CD4-positive, alpha-beta T cell treated with Interleukin-6 for 4 hours (primary cell): Measurements from ENCODE around the gene EXD3.
"Not testable (repeated sequence)": the region's sequence is repeated elsewhere in the genome, so short reads cannot be mapped to it uniquely, and the experiment has no call there.

Experiments
- DNase-seq: peaks from one replicate; pipeline ENCODE4 v3.0.0-alpha.2; 2020; ENCODE audit warnings: mixed read lengths

Gene EXD3

DNA sequence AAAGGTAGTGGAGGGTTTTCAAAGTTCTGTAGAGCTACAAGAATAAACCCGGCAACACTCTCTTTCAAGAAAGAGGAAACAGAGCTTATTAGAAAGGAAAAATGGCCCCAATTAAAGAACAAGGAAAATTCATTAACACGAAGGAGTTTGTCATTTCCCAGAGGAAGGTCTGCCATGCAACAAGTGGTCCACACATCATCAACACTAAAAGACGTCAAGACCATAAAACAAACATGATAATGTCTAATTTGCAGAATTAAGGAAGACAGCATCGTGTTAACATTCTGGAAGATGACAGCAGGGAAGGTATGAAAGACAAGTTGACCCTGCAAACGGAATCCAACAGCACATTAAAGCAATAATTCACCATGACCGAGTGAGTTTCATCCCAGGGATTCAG is 92.3 kb downstream of the EXD3 start:
- no peak for DNase-seq

DNA sequence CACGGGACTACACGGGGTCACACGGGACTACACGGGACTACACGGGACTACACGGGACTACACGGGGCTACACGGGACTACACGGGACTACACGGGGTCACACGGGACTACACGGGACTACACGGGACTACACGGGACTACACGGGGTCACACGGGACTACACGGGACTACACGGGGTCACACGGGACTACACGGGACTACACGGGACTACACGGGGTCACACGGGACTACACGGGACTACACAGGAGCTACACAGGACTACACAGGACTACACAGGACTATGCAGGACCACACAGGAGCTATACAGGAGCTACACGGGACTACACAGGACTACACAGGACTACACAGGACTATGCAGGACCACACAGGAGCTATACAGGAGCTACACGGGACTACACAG is 93.4 kb downstream of the EXD3 start:
- DNase-seq, result not testable (repeated sequence)

DNA sequence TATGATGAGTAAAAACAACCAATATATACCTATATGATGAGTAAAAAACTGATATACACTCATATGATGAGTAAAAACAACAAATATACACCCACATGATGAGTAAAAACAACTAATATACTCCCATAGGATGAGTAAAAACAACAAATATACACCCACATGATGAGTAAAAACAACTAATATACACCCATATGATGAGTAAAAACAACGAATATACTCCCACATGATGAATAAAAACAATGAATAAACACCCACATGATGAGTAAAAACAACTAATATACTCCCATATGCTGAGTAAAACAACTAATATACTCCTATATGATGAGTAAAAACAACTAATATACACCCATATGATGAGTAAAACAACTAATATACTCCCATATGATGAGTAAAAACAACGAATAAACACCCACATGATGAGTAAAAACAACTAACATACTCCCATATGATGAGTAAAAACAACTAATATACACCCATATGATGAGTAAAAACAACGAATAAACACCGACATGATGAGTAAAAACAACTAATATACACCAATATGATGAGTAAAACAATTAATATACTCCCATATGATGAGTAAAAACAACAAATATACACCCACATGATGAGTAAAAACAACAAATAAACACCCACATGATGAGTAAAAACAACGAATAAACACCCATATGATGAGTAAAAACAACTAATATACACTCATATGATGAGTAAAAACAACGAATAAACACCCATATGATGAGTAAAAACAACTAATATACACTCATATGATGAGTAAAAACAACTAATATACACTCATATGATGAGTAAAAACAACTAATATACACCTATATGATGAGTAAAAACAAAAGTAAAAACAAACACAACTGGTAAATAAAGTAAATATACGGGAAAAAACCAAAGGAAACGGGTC is 95.1 kb downstream of the EXD3 start:
- DNase-seq, result not testable (repeated sequence)

DNA sequence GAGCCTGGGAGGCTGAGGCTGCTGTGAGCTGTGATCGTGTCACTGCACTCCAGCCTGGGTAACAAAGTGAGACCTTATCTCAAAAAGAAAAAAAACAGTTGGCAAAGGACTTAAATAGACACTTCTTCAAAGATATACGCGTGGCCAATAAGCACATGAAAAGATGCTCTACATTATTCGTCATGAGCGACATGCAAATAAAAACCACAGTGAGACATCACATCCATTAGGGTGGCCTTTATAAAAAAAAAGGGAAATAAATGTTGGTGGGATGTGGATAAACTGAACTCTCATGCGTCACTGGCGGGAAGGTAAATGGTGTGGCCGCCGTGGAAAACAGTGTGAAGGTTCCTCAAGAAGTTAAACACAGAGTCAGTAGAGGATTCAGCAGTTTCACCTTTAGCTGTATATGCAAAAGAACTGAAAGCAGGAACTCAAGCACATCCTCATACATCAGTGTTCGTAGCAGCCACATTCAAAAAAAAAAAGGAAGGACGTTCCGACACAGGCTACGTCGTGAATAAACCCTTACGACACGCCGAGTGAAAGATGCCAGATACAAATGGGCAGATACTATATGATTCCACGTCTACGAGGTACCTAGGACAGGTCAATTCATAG is 96.4 kb downstream of the EXD3 start:
- DNase-seq, result no peak

DNA sequence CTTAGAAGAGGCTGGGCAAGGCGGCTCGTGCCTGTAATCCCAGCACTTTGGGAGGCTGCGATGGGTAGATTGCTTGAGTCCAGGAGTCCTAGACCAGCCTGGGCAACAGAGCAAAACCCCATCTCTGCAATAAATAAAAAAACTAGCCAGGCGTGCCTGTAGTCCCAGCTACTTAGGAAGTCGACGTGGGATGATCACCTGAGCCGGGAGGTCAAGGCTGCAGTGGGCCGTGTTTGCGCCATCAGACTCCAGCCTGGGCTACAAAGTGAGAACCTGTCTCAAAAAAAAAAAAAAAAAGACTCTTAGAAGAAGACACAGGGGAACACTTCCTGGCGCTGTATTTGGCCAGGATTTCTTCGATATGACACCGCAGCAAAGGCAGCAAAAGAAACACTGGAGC is 97.2 kb downstream of the EXD3 start:
- no peak for DNase-seq

DNA sequence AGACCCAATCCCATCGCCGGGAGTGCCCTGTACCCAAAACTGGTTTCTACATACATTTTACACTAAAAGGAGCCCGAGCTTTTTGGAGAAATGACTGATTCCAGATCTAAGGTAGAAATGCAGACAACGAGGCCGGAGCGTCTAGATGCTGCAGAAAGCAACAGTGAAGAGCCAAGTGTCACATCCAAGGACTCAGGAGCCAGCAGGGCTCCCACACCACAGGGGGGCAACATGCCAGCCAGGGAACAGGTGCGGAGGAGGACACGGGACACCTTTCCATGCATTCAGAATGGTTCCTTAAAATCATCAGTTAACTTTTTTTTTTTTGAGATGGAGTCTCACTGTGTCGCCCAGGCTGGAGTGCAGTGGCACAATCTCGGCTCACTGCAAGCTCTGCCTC is 97.8 kb downstream of the EXD3 start:
- no peak for DNase-seq

DNA sequence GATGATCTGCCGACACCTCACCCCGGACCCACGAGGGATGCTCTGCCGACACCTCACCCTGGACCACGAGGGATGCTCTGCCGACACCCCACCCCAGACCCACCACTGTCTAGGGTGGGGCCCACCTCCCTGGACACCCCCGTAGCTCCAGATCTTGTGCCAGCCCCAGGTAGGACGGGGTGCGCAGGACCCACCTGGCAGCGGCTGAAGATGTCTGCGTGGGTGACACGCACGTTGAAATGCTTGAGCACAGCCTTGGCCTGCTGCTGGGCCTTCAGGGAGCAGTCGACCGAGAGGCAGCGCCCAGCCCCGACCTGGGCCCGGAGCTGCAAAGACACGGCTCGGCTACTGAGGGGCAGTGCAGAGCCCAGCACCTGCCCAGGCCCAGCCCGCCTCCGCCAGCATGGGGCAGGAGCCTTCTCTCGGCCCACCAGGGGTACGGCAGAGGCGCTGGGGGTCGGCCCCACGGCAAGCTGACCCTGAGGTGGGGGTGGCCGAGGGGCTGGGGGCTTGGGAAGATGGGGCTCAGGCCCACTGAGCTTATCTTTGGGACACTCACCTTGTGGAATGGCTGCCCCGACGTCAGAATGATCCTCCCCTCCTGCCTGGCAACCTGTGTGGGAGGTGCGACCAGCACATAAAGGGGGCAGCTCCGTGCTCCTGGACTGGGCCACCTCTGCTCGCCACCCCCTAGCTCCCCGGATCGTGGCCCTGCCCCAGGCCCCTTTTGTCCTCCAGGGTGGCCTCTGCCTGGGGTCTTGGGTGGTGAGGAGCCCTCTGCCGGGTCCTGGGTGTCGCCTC is 99.2 kb downstream of the EXD3 start:
- no peak for DNase-seq

DNA sequence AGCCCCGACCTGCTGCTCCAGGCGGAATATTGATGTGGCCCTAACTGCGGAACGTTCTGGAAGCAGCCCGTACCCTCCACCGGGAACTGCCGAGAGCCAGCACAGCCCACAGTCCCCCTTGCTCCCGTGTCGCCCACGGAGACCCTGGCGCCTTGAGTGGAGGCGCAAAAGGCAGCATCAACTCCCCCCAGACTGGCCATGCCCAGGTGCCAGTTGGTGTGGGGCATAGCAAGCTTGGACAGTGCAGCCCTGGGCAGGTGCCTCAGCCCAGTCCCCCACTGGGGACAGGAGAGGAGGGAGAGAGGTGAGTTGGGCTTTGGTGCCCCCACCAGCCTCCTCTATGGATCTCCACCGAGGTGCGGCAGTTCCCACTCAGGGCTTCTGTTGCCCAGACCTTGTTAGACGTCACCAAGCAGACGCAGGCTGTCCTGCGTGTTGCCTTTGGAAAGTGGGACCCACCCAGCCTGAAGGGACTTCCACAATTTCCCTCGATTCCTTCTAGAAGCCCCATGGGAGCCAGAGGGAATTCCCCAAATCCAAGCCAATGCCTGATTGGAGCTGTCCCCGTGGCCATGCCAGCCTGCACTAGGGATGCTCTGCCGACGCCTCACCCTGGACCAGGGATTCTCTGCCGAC is 101.1 kb downstream of the EXD3 start:
- no peak for DNase-seq

DNA sequence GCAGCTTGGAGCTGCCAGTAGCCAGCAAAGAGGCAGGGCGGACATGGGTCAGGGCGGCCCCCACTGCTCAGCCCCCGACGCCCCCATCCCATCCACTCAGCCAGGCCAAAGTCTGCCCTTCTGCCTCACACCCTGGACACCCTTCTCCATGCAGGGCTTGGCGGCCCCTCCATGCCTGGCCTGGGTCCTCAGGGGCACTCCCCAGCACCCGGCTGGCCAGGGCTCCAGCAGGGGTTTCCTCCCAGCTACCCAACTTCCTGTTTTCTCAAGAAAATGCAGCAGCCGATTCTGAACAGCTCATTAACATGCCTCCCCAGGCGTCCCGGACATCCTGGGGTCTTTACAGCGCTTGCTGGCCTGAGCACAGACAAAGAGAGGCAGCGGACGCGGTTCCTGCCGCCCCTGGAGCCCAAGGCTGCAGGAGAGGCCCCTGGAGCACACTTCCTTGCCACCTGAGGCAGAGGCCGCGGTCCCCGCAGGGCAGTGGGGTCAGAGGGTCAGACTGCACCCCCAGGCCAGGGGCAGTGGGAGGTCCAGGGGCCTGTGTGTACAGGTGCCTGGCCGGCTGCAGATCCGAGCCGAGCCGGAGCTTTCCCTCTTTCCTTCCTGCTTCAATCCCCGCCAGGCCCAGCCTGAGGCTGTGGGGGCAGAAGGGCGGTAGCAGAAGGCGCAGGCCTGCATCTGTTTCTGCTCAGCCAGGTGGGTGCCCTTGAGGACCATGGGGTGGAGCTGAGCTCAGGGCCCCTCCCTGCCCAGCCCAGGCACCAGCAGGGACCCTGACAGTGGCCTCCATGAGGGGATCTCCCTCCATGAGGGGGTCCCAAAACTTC is 102.2 kb downstream of the EXD3 start:
- peak; percentile 46 for DNase-seq

DNA sequence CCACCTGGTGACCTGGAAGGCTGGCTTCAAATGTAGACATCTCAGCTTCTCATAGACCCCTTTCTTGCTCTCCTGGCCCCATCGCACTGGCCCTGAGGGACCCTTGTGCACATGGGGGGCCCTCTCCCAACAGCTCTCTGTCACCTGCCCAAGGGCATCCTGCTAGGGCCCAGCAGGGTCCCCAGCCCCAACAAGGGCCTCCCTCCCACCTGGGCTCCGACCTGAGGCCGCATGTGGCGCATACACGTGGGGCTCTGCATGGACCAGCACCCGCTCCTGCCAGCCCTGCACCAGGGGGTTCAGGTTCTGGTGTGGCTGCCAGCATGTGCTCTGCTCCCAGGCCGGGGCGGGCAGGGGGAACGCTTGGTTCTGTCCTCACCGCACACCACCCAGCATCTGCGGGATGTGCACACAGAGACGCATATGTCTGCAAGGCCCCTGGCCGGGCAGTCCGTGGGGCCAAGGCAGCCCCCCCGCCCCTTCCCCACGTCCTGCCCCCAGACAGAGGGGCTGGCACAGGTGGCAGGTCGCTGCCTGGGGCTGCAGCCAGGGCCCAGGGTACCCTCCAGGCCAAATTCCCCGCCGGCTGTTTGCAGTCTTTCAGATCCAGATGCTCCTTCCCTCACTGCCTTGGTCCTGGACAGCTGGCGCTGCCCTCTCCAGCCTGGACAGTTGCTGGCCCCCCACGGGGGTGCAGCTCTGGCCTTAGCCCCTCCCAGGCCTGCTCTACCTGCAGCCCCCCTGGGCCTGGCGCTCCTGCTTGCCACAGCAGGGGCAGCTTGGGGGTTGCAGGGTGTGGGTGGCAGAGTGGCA is 103.0 kb downstream of the EXD3 start:
- DNase-seq, result no peak

DNA sequence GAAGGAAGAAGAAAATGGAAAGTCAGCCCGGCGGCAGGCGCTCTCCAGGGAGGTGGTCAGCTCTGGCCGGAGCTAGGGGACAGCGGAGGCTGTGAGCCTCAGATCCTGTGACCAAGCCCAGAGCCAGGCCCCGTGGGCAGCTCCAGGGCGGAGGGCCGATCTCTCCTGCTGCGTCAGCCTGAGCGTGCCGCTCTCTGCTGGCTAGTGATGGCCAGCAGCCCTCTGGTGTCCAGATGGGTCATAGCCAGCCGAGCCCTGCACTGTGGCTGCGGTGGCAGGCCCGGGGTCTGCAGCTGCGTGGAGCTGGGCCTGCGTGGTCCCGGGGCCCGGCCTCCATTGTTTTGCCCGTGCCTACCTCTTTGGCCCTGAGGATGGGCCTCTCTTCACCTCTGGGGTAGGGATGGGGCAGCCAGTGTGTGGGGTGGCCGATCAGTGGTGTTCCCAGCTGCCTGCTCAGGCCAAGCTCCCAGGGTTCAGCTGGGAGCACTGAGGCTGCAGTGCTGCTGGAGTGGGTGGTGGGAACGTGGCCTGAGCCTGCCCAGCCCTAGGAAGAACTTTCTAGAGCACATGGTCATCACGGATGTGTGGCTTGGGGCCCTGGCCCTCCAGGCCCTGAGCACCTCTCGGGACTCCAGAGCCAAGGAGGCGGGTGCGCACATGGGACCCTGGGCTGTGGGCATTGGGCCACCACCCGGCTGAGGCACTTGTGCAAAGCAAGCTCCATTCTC is 103.8 kb downstream of the EXD3 start:
- no peak for DNase-seq

DNA sequence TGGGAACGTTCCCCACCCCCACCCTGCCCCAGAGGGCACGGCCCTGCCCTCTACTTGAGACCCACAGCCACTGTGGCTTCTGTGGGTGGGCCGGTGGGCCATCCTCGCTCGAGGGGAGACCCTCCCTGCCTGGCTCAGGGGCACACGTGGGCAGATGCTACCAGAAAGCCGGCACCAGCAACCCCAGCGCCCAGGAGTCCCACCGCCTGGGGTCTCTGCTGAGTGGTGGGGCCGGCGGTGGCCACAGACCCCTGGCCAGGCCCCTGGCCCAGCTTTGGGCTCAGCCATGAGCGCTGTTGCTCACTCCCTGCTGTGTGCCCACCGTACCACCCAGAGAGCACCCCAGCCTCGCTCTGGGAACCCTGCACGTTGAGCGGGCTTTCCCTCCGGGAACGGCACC is 104.4 kb downstream of the EXD3 start:
- no peak for DNase-seq

DNA sequence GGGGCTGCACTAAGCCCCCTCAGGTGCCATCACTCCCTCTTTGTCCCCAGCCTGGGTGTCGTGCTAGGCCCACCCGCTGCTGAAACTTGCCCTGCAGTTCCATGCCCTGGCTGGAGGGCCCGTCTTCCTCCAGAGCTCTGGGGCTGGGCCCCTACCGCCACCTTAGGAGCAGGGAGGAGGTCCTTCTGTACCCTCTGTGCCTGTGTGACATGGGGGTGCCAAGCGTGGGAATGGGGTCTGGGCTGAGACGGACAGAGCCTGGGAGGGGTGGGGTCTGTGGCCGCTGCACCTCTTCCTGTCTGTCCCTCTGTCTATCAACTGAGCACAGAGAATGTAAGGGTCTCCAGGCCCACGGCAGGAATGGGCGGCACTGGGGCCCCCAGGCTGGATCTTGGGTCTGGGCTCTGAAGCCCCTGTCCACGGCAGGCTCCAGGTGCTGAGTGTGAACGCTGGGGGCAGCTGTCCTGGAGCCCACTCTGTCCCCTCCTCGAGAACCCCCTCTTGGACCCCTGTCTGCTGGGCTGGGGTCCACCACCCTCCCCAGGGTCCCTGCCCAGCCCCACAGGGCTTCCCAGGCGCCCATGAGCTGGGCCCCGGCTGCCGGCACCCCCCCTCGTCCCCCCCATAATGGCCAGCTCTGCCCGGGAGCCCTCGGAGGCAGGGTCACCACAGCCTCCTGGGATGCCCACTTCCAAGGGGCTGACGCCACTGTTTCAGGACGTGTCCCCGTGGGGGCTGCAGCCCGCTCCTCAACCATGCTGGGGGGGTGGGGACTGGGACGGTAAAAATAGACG is 105.0 kb downstream of the EXD3 start:
- no peak for DNase-seq

DNA sequence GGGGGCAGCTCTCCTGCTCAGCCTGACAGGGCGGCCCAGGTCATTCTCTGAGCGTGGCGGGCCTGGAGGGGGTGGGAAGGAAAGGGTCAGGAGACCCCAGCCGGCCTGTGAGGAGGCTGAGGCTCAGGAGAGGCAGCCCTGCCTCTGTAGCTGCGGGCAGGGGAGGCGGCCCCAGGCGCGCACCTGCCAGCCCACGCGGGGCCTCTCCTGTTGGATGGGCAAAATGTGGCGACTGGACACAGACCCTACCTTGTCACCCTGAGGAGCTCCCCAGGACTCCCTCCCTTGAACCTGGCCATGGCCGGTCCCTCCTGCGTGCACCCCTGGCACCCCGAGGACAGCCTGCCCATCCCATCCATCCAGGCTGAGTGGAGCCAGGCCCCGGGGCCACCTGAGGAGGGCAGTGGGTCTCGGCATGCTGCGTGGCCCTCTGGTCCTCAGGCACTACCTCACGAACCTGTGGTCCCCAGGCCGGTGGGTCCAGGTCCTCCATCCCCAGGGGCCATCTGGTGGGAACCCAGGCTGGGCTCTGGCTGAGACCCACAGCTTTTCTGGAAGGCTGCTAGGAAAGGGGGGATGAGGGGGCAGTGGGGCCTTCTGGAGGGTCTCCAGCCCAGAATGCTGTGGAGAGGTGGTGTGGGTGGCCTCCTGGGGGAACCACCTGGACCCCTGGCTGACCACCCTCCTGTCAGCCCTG is 105.8 kb downstream of the EXD3 start:
- DNase-seq, result no peak

DNA sequence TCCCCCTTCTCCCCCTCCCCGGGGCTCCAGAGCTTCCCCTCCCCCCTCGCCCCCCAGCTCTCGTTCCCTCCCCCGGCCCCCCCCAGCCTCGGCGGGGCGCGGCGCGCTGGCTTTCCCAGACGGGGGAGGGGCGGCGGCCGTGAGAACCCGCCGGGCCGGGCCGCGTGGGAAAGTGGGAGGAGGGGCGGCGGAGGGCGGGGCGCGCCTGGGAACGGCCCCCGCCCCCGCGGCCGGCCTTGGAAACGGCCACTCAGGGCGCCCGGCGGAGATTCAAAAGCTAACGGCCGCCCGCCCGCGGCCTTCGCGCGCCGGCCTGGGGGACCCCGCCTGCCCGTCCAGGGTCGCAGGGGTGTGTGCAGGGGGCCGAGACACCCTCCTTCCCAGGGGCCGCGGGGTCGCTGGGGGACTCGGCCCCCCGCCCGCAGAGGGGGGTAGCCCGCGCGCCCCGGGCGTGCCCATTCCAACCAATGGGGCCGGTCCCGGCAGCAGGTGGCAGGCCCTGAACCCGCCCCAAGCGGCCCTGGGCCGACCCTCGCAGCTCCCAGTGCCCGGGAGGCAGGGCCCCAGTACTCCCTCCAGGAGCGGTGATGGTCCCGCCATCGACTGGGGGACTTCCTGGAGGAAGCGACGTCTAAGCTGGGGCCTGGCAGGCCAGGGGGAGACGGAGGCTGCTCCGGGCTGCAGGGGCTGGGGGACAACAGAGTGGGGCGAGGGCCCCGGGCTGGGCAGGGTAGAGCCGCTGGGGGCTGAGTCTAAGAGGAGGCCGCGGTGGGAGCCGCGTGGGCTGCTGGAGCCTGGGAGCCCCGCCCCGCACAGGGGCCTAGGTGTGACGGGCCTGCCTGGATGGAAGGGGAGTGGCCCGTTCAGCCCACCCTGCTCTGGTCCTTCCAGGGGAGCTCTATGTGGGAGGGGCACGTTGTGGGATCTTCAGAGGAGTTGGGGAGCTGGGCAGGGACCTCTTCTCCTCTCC is 106.7 kb downstream of the EXD3 start:
- no peak for DNase-seq

DNA sequence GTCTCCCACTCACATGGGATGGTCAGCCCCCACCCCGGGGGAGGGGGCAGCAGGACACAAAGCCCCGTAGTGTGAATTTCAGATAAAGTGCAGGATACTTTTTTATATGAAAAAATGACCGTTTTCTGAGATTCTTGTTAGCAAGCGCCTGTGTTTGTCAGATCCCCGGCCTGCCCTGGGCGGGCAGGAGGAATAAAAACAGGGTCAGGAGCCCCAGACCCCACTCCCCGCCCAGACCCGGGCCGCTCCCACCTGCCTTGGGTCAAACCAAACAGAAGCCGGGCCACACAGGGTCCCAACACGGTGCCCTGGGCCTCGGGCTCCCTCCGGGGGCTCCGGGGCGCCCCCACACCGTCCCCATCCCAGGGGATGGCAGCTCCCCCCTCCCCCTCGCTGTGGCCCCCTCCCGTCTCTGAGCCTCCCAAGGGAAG is 107.4 kb downstream of the EXD3 start:
- no peak for DNase-seq
